GM21717 (cell line): ENCODE results near the gene SEC31B.

Source experiments
- ATAC-seq: cut with Tn5 transposase; IDR thresholded peaks from one replicate; pipeline ENCODE4 v1.9.1; 2021; ENCODE audit warnings: mild to moderate bottlenecking, moderate library complexity; ENCODE audit not compliant: unreplicated experiment

SEC31B gene

DNA sequence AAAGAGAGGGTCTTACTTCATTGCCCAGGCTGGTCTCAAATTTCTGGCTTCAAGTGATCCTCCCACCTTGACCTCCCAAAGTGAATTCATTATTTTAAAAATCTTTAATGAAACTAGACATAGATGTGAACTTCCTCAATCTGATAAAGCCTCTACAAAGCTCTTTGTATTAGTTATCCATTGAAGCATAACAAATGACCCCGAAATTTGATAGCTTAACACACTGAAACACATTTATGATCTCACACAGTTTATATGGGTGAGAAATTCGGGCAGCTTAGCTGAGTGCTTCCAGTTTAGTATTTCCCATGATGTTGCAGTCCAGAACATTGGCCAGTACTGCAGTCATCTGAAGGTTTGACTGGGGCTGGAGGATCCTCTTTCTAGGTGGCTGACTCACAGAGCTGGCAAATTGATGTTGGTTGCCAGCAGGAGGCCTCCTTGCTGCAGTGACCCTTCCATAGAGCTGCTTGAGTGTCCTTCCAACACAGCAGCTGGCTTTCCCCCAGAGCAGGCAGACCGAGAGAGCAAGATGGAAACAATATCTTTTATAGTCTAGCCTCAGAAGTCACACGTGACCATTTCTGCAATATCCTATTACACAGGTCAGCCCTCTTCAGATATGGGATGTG, 73.4 kb downstream of the SEC31B start:
- no peak for ATAC-seq

GRCh38 chr10:100442548-100442947, 77.1 kb downstream of the SEC31B start:
- ATAC-seq, result no peak

DNA sequence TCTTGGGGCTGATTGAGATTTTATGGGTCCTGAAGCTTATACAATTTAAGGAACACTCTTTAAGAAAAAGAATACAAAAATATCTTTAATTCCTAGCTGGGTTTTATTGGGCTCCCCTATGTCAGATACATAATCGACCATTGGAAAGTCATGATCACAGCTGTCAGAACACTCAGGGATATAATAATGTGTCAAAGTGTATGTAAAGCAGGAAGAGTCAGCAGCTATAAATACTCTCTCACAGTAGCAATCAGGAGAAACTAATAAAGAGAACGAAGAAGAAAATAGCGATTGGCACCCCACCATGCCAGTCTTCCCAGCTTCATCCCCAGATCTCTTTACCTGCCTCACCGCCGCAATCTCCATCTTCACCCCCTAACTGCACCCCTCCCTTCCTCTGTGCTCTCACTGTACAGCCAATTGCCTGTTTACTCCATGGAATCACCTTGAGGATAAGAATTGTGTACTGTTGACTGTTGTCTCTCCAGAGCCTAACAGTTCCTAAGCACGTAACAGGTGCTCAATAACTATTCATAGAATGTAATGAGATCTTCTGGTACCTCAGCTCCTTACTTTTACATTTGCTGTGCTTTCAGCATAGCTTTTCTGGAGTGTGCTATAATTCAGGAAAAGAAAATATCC, 80.9 kb downstream of the SEC31B start:
- no peak for ATAC-seq
